ENCODE data around the gene SZRD1.

The SZRD1 gene

DNA sequence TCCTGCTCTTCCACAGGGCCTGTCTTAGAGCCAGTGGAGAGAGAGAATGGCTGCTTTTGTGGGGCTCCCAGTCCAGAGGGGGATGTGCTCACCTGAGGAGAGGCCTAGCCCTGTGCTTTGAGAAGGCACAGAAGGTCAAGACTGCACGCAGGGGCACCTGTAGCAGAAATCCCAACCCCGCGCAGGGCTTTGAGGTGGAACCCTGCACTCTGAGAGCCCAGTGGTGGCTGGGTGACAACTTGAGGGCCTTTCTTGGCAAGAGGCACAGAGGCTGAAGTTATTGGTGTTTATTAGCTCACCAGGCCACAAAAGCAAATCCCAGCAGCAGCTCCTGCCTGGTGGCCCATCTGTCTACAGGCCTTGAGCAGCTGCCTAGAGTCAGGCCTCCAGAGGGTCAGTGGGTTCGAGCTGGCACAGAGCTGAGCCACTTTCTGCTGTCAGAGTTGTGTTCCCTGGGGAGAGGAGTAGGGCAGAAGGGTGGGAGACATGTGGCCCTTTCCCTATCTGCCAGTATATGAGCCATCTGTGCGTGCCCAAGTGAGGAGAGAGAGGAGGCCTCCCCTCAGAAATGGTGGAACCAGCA lies 31.4 kb downstream of the SZRD1 start:
- no peak for DNase-seq

DNA sequence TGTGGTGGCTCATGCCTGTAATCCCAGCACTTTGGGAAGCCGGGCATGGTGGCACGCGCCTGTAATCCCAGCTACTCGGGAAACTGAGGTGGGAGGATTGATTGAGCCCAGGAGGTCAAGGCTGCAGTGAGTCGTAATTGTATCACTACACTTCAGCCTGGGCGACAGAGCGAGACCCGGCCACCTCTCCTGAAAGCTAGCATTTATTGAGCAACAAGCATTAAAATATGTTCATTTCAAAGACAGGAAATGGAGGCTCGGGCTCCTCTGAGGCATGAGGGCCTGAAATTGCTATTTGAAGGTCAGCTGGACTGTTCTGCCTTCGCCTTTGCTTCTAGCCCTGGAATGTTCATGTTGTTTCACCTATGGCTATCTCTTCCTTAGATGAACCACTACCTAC lies 35.7 kb downstream of the SZRD1 start:
- no peak for DNase-seq

DNA sequence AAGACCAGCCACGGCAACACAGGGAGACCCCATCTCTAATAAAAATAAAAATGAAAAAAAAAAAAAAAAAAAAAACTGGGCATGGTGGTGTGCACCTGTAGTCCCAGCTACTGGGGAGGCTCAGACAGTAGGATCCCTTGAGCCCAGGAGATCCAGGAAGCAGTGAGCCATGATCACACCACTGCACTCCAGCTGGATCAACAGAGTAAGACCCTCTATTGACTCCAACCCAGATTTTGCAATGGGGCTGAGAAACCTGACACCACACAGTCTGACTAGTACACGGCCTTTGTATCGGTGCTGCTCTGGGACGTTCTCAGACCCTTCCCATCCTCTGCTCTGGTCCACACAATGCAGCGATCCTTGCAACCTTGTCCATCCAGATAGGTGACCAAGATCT lies 38.4 kb downstream of the SZRD1 start:
- DNase-seq, result no peak

DNA sequence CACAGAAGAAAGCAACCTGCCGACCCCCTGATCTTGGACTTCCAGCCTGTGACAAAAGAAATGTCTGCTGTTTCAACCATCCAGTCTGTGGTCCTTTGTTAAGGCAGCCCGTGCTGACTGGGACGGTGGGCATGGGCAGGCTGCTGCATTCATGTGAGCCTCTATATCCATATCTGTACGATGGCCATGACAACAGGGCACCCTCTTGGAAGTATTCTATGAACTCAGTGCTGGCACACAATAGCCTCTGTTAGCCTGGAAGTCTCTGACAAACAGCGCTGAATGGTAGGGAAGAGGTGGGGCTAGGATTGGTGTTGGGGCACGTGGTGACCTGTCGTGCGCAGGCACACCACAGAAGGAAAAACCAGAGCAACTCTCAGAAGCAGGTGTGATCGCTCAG lies 39.8 kb downstream of the SZRD1 start:
- DNase-seq, result no peak

DNA sequence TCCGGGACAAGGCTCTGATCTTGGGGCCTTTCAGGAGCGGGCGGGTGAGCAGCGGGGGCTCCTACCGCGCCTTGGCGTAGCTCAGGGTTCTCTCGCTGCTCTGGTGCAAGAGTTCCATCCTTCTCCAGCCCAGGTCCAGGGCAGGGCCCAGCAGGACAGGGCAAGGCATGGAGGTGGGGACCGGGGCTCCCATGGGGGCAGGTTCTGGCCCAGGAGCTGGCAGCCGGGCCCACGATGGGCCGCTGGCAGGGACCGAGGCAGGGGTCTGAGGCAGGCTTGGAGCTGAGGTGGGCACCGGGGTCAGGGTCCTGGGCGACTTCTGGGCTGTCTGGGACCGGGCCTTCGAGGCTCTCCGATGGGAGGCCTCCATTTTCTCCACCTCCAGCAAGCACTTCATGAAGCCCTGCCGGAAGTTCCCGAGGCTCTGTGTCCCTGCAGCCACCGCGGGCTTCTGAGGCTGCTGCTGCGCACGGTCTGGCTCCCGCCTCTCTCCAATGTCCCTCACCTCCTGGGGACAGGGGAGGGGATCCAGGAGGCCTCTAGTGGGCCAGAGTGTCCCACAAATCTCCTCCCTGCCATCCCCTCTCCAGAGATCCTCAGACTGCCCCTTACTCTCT lies 42.6 kb downstream of the SZRD1 start:
- DNase-seq, result no peak

DNA sequence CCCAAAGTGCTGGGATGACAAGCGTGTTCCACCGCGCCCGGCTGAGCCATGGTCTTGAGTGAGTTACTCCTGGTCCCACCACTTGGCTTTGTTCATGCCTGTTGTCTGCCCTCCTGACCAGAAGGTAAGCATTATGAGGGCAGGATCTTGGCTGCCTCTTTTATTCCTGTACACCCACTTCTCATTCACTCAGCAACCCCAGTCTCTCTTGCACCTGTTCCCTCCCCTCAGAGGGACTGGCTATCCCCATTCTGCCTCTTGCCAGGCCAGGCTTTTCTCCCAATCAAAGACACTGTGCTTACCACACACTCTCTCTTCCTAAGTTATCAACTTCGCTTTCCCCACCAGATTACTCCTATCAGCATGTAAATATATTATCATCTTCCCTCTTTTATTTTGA lies 43.8 kb downstream of the SZRD1 start:
- no peak for DNase-seq

DNA sequence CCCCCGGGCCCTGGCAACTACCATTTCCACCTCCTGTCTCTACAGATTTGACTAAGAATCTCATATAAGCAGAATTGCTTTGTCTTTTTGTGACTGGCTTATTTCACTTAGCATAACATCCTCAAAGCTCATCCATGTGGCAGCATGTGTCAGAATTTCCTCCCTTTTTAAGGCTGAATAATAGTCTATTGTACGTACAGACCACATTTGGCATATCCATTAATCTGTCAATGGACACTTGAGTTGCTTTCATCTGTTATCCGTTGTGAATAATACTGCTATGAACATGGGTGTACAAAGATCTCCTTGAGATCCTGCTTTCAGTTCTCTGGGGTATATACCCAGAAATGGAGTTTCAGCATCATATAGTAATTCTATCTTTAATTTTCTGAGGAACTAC lies 46.1 kb downstream of the SZRD1 start:
- no peak for DNase-seq

DNA sequence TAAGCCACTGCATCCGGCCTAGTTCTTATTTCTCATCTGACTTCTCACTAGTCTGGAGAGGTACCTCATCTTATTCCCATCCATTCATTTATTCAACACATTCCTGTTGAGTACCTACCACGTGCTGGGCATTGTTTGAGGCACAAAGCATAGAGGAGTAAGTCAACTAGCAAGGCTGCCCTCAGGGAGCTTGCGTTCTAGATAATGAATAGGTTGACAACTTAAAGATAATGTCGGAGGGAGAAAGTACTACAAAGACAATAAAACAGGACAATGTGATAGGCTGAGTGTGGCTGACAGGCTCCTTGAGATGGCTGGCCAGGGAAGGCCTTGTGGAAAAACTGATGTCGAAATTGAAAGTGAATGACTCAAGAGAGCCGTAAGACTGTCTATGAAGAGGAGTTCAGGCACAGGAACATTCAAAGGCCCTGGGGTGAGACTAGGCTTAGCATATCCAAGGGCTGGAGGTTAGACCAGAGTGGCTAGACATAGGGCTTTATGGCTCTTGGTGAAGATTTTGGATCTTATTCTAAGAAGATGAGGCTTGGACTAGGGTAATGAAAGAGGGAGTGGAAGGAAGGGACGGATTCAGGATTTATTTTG lies 51.9 kb downstream of the SZRD1 start:
- DNase-seq, result no peak

DNA sequence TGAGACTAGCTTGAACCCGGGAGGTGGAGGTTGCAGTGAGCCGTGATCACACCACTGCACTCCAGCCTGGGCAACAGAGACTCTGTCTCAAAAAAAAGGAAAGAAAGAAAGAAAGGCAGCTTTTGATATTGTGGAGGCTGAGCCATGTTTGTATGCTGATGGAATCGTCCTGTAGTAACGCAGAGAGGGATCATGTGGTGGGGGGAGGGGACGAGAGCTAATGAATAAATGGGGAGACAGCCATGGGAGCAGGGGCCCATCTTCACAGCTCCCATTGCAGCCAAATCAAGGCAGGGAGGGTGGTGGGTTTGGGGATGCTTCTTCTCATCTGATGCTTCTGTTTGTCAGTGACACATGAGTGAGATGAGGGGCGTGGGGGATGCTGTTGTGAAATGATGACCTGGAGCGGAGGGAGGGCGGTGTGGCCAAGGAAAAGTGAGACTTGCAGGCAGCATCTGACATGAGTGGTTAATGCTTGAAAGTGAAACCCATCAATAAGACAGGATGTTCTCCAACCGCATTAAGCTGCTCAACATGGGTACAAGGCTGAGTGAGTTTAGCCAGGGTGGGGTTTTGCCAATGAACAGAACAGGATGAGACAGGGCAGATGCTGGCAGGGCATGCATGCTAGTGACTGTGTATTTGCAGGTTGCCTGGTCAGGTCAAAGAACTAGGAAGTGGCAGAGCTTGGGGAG lies 53.5 kb downstream of the SZRD1 start:
- DNase-seq, result peak in 3 of 4 experiments; percentile 11 to 42 (median 23)

DNA sequence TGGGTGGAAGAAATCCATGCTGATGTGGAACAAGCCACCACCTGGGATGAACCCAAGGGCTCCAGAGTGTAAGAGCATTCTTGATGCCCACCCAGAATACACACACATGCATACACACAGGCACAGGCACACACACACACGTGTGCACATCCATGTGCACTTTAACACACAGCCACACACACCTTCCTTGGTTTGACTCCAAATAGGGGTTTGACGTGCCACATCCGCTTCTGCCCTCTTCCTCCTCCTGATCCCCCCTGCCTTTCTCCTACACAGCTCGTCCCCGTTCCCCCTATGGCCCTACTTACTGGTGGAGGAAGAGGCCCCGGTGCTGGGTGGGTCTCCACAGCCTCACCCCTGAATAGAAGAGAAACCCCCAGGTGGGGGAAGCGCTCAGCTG lies 54.2 kb downstream of the SZRD1 start:
- no peak for DNase-seq

DNA sequence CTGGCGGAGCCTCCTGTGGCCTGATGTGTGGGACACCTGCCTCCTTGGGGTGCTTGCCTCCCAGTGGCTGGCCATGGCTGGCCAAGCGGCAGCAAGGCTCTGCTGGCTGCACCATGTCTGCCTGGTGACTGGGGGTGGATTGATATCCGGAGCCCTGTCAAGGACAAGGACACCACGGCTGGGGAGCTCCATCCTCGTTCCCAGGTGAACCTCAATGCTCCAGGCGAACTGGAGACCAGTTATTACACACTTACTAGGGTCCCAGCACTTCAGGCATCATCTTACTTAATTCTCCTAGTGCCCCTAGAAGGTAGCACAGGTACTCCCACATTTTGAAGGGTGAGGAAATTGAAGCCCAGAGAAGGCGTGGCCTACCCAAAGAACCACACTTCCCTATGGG lies 55.0 kb downstream of the SZRD1 start:
- DNase-seq, result no peak

DNA sequence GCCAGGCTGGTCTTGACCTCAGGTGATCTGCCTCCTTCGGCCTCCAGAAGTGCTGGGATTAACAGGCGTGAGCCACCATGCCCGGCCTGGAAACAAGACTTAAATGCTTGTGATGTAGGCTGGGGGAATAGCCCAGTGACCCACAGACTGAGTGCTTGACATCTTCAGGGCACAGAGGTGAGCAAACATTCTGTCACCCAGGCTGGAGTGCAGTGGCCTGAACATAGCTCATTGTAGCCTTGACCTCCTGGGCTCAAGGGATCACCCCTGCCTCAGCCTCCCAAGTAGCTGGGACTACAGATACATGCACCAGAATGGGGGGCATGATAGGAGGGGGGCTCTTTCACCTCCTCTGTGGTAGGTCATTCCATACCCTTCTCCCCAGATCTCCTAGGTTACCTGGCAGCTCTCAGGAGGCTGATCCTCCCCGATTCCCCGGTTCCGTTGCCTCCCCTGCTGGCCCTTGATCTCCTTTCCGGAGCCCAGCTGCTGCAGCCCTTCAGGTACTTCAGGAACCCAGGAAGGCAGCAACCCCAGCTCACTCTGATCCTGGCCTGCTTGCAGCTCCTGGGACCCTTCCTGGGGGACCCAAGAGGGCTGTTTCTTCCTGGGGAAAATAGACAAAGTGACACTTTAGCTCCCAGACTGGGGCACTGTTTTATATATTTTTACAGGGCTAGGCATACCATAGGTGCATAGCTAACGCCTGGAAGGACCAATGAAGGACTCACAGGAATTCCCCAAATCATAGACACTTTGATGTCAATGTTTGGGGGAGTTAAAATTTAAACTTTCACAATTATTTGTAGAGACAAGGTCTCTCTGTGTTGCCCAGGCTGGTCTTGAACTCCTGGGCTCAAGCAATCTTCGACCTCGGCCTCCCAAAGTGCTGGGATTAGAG lies 58.3 kb downstream of the SZRD1 start:
- DNase-seq, result no peak

DNA sequence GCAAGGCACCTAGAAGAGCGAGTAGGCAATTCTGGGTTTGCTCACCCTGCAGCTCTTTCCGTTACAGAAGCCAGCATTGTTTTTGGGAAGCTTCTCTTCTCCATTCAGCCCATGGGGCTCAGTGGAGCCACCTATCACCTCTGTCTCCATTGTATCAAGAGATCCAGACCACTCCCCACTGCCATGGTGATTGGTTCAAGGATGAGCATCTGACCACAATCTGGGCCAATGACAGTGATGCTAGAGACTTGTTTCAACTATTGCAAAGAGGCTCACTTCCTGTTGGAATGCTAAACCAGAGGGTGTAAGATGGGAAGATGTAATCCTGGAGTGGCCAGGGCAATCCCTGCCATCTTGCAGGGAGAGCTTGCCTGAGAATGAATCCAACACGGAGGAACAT lies 63.6 kb downstream of the SZRD1 start:
- DNase-seq, result no peak

DNA sequence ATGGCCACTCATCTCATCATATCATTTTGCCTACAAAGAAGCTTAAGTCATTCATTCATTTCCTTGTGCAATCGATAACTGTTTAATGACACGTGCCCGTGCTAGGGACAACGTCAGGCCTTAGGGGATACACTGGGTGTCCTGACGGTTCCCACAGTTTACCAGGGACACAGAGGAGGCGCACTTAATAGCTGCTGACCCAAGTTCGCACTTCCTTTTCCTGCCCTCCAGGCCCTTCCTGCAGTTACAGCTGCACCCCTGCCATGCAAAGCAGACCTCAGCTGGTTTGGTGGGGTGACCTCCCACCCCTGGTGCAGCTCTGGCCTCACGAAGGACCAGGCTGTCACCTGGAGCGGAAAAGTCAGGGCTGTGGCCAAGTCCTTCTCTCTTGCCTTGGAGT lies 66.0 kb downstream of the SZRD1 start:
- DNase-seq, result no peak

DNA sequence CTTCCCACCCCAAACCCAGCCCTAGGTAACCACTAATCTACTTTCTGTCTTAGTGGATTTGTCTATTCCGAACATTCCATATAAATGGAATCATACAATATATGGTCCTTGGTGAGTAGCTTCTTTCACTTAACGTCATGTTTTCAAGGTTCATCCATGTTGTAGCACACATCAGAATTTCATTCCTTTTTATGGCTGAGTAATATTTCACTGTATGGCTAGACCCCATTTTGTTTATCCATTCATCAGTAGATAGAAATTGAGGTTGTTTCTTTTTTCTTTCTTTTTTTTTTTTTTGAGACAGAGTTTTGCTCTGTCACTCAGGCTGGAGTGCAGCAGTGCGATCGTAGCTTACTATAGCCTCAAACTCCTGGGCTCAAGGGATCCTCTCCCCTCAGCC lies 67.0 kb downstream of the SZRD1 start:
- no peak for DNase-seq

DNA sequence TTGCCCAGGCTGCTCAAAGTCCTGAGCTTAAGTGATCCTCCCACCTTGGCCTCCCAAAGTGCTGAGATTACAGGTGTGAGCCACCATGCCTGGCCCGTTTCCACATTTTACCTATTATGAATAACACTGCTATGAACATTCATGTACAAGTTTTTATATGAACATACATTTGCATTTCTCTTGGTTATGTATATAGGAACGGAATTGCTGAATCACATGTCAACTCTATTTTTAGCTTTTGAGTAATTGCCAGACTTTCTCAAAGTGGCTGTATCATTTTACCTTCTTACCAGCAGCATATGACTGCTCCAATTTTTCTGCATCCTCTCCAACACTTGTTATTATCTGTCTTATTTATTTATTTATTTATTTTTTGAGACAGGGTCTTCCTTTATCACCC lies 67.5 kb downstream of the SZRD1 start:
- no peak for DNase-seq

DNA sequence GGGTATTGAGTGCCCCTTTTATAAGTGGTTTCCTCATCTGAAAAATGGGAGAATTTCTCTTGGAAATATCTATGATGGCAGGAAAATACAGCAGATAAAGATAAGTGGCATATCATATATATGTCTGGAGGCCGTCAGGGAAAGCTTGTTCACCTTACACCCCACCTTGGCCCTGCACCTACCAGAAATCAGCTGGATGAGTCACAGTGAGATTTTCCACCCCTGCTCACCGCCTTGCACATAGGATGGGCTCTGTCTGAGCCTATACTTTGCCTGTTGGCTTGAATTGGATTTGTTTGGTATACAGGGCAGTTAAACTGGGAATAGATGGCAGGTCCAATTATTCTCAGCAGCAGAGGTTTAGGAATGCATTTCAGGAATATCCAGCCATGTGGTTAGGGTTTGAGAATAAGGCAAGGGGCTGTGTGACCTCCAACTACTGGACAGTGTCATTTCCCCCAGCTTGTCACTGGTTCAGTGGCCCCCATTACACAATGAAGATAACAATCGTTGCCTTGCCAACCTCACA lies 70.0 kb downstream of the SZRD1 start, which contains the start of gene SPATA21:
TSS of gene SPATA21 (minus strand) at position 479 of the 529 bp plus-strand sequence. CDS start 6,053 bp downstream, outside the sequence.
- DNase-seq, result no peak

DNA sequence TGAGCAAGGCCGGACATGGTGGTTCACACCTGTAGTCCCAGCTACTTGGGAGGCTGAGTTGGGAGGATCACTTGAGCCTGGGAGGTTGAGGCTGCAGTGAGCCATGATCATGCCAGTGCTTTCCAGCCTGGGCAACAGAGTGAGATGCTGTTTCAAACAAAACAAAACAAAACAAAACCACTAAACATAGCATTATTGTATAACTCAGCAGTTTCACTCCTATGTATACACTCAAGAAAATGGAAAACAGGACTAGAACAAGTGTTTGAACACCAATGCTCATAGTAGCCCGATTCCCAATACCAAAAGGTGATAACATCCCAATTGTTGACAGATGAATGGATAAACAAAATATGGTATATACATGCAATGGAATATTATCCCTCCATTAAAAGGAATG lies 71.5 kb downstream of the SZRD1 start:
- no peak for DNase-seq

DNA sequence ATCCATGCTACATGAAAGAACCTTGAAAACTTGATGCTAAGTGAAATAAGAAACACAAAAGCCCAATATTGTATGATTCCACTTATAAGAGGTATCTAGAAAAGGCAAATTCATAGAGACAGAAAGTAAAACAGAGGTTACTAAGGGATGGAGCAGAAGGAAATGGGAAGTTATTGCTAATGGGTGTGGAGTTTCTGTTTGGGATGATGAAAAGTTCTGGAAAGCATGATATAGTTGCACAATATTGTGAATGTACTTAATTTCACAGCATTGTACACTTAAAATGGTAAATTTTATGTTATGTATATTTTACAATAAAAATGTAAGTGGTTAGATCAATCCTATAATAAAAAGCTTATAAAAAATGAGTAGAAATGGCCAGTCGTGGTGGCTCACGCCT lies 71.9 kb downstream of the SZRD1 start:
- no peak for DNase-seq

DNA sequence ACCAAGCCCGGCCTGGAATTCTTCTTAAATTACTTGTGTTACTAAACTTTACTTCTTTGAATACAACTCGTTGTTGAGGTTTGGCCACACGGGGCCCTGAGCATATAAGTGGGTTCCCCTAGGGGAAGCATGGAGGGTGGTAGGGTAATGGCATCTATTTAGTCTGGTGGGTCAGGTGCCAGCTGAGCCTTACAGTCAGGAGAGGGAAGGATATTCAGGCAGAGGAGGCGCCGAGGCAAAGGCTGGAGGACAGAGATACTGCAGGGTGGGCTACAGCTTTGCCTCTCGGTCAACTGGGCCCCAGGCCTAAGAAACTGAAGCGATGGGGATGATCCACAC lies 73.1 kb downstream of the SZRD1 start:
- DNase-seq, result no peak

DNA sequence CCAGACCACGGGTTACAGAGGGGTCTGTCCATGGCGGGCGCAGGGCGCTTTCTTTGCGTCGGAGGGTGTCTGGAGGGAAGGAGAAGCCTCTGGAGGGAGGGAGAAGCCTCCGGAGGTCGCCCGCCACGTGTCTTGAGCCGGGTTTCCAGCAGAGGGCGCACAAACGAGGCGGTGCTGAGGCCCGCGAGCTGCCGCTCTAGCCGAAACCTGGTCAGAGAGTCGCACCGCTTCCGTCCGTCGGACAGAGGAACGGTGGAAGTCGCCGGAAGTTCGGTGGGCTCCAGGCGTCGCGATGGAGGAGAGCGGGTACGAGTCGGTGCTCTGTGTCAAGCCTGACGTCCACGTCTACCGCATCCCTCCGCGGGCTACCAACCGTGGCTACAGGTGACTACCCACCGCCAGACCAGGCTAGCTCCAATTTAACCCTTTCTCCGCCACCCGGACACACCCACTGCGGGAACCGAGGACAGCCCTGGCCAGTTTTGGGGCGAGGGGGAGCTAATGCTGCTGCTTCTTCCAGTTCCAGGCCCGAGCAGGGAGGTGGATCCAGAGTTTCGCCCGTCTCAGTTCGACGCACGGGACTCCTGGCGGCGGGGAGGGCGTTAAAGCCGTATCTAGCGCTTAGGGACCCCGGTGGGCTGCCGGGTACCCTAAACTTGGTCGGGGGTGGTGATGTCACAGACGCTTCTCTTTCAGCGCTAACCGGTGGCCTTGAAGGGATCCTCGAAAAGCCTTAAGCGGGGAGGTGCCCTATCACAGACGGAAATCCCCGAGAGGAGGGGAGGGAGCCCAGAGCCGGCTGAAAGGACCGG lies 73.6 kb downstream of the SZRD1 start, which contains the start of gene NECAP2:
TSS of gene NECAP2 (plus strand) at position 255 of the 812 bp plus-strand sequence. CDS start at position 293, 38 bp downstream.
- peak; percentile 87 to 96 (median 90) for DNase-seq

DNA sequence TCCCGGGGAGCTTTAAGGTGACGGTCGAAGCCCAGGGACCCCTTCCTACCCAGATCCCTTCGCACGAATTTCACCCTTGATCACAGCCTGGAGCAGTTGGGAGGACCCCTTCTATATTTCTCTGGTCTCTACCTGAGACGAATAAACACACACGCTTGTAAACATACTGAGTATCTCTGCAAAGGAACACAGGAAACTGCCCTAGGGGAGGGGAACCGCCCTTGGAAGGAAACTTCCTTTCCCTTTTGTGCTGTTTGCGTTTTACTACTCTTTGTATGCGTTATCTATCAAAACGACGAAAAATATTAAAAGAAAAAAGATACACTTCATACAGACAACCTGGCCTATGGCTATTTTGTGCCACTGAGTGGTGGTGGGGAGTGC lies 74.2 kb downstream of the SZRD1 start:
- no peak for DNase-seq

All from activated CD4-positive, CD25-positive, alpha-beta regulatory T cell (primary cell).